H1 (cell line): Measurements from ENCODE around the gene TIFAB. TPM values are rescaled to one million over a fixed set of nuclear protein-coding genes. Genes with fewer than 3 reads are reported as not detected.

Source experiments
- CTCF ChIA-PET: fragments of 300-600 bp; sonication (Branson Sonifier 250); formaldehyde crosslinking; loops from one replicate; lab custom pipeline; 2021; ENCODE audit not compliant: partially characterized antibody; lab: Charles Lee
- POLR2A ChIA-PET: fragments of 300-600 bp; sonication (Branson Sonifier 250); formaldehyde crosslinking; loops from one replicate; lab custom pipeline; 2021; ENCODE audit warnings: inconsistent platforms; ENCODE audit not compliant: partially characterized antibody; lab: Charles Lee
- DNase-seq, 2 experiments: peaks; one replicate each; pipeline versions ENCODE4 v3.0.0 to v3.0.0-alpha.2; 2010 to 2022; ENCODE audit warnings: low spot score in 2 of 2, low read depth in 1 of 2, mixed read lengths in 1 of 2
- FAIRE-seq: peaks from 2 replicates; lab custom pipeline; 2011; peaks lifted over from hg19 to GRCh38; lab: Jason Lieb, UNC
- H2AFZ ChIP-seq: 2 replicates; pipeline ENCODE4 v1.8.1; 2012; ENCODE audit warnings: low read length, inconsistent platforms
- H2AK5ac ChIP-seq: 2 replicates; pipeline ENCODE4 v1.6.1; 2013; ENCODE audit warnings: low read depth, low read length
- H2BK120ac ChIP-seq: replicated peaks from 2 replicates; pipeline ENCODE3; 2013; ENCODE audit warnings: low read depth, low read length, inconsistent platforms
- H2BK12ac ChIP-seq: 2 replicates; pipeline ENCODE4 v1.6.1; 2013; ENCODE audit warnings: low read depth, low read length
- H2BK15ac ChIP-seq: 2 replicates; pipeline ENCODE4 v1.6.1; 2013; ENCODE audit warnings: low read length
- H2BK20ac ChIP-seq: 2 replicates; pipeline ENCODE4 v1.6.1; 2013; ENCODE audit warnings: low read length
- H2BK5ac ChIP-seq: 2 replicates; pipeline ENCODE4 v1.6.1; 2013; ENCODE audit warnings: low read depth, low read length
- H3K14ac ChIP-seq: 2 replicates; pipeline ENCODE4 v1.6.1; 2013; ENCODE audit warnings: inconsistent platforms; ENCODE audit not compliant: insufficient read length
- H3K18ac ChIP-seq: 2 replicates; pipeline ENCODE4 v1.6.1; 2013; ENCODE audit warnings: low read length; ENCODE audit errors: extremely low read depth
- H3K23ac ChIP-seq: 2 replicates; pipeline ENCODE4 v1.6.1; 2013; ENCODE audit warnings: inconsistent platforms; ENCODE audit not compliant: insufficient read length
- H3K23me2 ChIP-seq: 2 replicates; pipeline ENCODE4 v1.6.1; 2013; ENCODE audit warnings: low read depth, low read length
- H3K27ac ChIP-seq: 2 replicates; pipeline ENCODE4 v1.6.1; 2011; ENCODE audit warnings: low read depth, low read length, inconsistent platforms
- H3K27me3 ChIP-seq, 4 experiments: replicated peaks in 1 of 4; 1 replicate in 1 of 4; 2 replicates in 3 of 4; pipeline versions ENCODE4 v1.6.1 to v1.8.1; 2011 to 2013; ENCODE audit warnings: low read length in 3 of 4, mild to moderate bottlenecking in 3 of 4, inconsistent platforms in 2 of 4, mixed read lengths in 2 of 4, moderate library complexity in 1 of 4; ENCODE audit not compliant: control insufficient read depth in 3 of 4, insufficient read depth in 3 of 4; ENCODE audit errors: extremely low read depth in 1 of 4
- H3K36me3 ChIP-seq, 4 experiments: 2 replicates each; pipeline versions ENCODE4 v1.6.1 to v1.8.1; 2011 to 2013; ENCODE audit warnings: mild to moderate bottlenecking in 4 of 4, low read length in 3 of 4, moderate library complexity in 2 of 4, control low read depth in 1 of 4, inconsistent platforms in 1 of 4; ENCODE audit not compliant: insufficient read depth in 4 of 4, control insufficient read depth in 2 of 4
- H3K4ac ChIP-seq: replicated peaks from 2 replicates; pipeline ENCODE3; 2013; ENCODE audit warnings: low read length, low read depth, mixed read lengths, inconsistent platforms; ENCODE audit not compliant: insufficient read length
- H3K4me1 ChIP-seq, 4 experiments: replicated peaks in 1 of 4; 1 replicate in 1 of 4; 2 replicates in 3 of 4; pipeline versions ENCODE4 v1.6.1 to v1.8.1; 2011 to 2013; ENCODE audit warnings: low read length in 3 of 4, inconsistent platforms in 2 of 4, mixed read lengths in 1 of 4; ENCODE audit not compliant: insufficient read depth in 4 of 4, control insufficient read depth in 3 of 4
- H3K4me2 ChIP-seq, 2 experiments: 2 replicates each; pipeline versions ENCODE4 v1.6.1 to v1.8.1; 2011 to 2013; ENCODE audit warnings: low read depth in 2 of 2, low read length in 2 of 2, control low read depth in 1 of 2, inconsistent platforms in 1 of 2, mild to moderate bottlenecking in 1 of 2; ENCODE audit not compliant: insufficient read depth in 1 of 2
- H3K4me3 ChIP-seq, 4 experiments: fragments of 200-600, 300-600 bp in 1 of 4; sonication (generic), shearing (Covaris generic), sonication (Bioruptor Twin) in 1 of 4; 2 replicates each; pipeline versions ENCODE4 v1.5.1 to v1.8.1; 2011 to 2016; ENCODE audit warnings: low read length in 4 of 4, low read depth in 3 of 4, control low read depth in 2 of 4, inconsistent platforms in 2 of 4, mild to moderate bottlenecking in 2 of 4, mixed read lengths in 1 of 4, moderate library complexity in 1 of 4; ENCODE audit not compliant: insufficient read depth in 2 of 4; ENCODE audit errors: extremely low read depth in 1 of 4
- H3K56ac ChIP-seq: replicated peaks from 2 replicates; pipeline ENCODE3; 2013; ENCODE audit warnings: low read depth, mild to moderate bottlenecking, mixed read lengths, low read length, inconsistent platforms; ENCODE audit not compliant: insufficient read length
- H3K79me1 ChIP-seq: 2 replicates; pipeline ENCODE4 v1.6.1; 2013; ENCODE audit warnings: low read depth, low read length, control low read depth
- H3K79me2 ChIP-seq, 2 experiments: 2 replicates each; pipeline versions ENCODE4 v1.6.1 to v1.8.1; 2012 to 2013; ENCODE audit warnings: low read length in 2 of 2, mild to moderate bottlenecking in 2 of 2, inconsistent platforms in 1 of 2; ENCODE audit not compliant: insufficient read depth in 2 of 2, control insufficient read depth in 1 of 2
- H3K9ac ChIP-seq, 4 experiments: replicated peaks in 1 of 4; 1 replicate in 1 of 4; 2 replicates in 3 of 4; pipeline versions ENCODE4 v1.6.1 to v1.8.1; 2011 to 2013; ENCODE audit warnings: low read depth in 3 of 4, low read length in 3 of 4, control low read depth in 2 of 4, mild to moderate bottlenecking in 2 of 4, moderate library complexity in 2 of 4, inconsistent platforms in 1 of 4; ENCODE audit errors: extremely low read depth in 1 of 4
- H3K9me3 ChIP-seq, 2 experiments: 2 replicates each; pipeline versions ENCODE4 v1.6.1 to v1.8.1; 2012 to 2013; ENCODE audit warnings: mild to moderate bottlenecking in 2 of 2, moderate library complexity in 2 of 2, control low read depth in 1 of 2, inconsistent platforms in 1 of 2, low read depth in 1 of 2, low read length in 1 of 2, mixed read lengths in 1 of 2; ENCODE audit not compliant: insufficient read depth in 2 of 2
- H4K20me1 ChIP-seq, 2 experiments: replicated peaks in 1 of 2; 2 replicates each; pipeline versions ENCODE3 to v1.8.1; 2011 to 2013; ENCODE audit warnings: inconsistent platforms in 2 of 2, low read length in 2 of 2, mild to moderate bottlenecking in 1 of 2; ENCODE audit not compliant: insufficient read depth in 2 of 2, control insufficient read depth in 1 of 2
- H4K5ac ChIP-seq: 2 replicates; pipeline ENCODE4 v1.6.1; 2013; ENCODE audit warnings: low read length, low read depth, mixed read lengths, inconsistent platforms; ENCODE audit not compliant: insufficient read length
- H4K8ac ChIP-seq: 2 replicates; pipeline ENCODE4 v1.8.0; 2013; ENCODE audit warnings: mild to moderate bottlenecking, moderate library complexity, low read length, inconsistent platforms; ENCODE audit not compliant: insufficient read depth; ENCODE audit errors: extremely low read depth
- H4K91ac ChIP-seq: replicated peaks from 2 replicates; pipeline ENCODE3; 2013; ENCODE audit warnings: low read length, mixed read lengths, inconsistent platforms; ENCODE audit not compliant: insufficient read length
- ASH2L ChIP-seq: fragments of 200-600, 300-600 bp; sonication (generic); IDR thresholded peaks from one replicate; pipeline ENCODE4 v1.7.1; 2017; ENCODE audit warnings: low read length
- BRCA1 ChIP-seq: IDR thresholded peaks from 2 replicates; pipeline ENCODE4 v1.6.1; 2012; ENCODE audit warnings: low read depth, low read length, improper control_type of control experiment
- EP300 ChIP-seq, 2 experiments: IDR thresholded peaks; 1 replicate in 1 of 2; 2 replicates in 1 of 2; pipeline ENCODE4 v1.6.1; 2011 to 2012; ENCODE audit warnings: low read depth in 2 of 2, low read length in 2 of 2, mild to moderate bottlenecking in 2 of 2, borderline replicate concordance in 1 of 2, inconsistent platforms in 1 of 2, moderate library complexity in 1 of 2
- EZH2 ChIP-seq: fragments of 200-600 bp; sonication (generic); IDR thresholded peaks from 2 replicates; pipeline ENCODE4 v1.7.1; 2012; ENCODE audit warnings: low read depth, mild to moderate bottlenecking, moderate library complexity, low read length, inconsistent platforms; ENCODE audit not compliant: severe bottlenecking
- NRF1 ChIP-seq: IDR thresholded peaks from 2 replicates; pipeline ENCODE4 v1.6.1; 2011; ENCODE audit warnings: mild to moderate bottlenecking, low read depth, low read length, improper control_type of control experiment
- SIRT6 ChIP-seq: IDR thresholded peaks from one replicate; pipeline ENCODE4 v1.7.1; 2012; ENCODE audit warnings: low read length, inconsistent platforms
- SP2 ChIP-seq: IDR thresholded peaks from 2 replicates; pipeline ENCODE4 v1.6.1; 2012; ENCODE audit warnings: mild to moderate bottlenecking, low read length, inconsistent platforms
- SP4 ChIP-seq: IDR thresholded peaks from 2 replicates; pipeline ENCODE4 v1.6.1; 2012; ENCODE audit warnings: low read length, inconsistent platforms
- ZNF274 ChIP-seq: IDR thresholded peaks from 2 replicates; pipeline ENCODE4 v1.7.0; 2012; ENCODE audit warnings: low read length, borderline replicate concordance; ENCODE audit errors: extremely low read depth
- WGBS, 2 experiments: shearing (Covaris generic) in 1 of 2; methylation state at CpG; one replicate each; pipeline versions ENCODE4 v1.1.6 to v1.1.7; 2013 to 2015; ENCODE audit warnings: low lambda C conversion rate in 2 of 2, mixed read lengths in 2 of 2, inconsistent platforms in 1 of 2, low coverage in 1 of 2, missing lambda C conversion rate in 1 of 2; ENCODE audit not compliant: insufficient replicate concordance in 2 of 2, insufficient coverage in 1 of 2, insufficient read length in 1 of 2; ENCODE audit errors: extremely low coverage in 1 of 2, missing lambda C conversion rate in 1 of 2; 5-methylcytosine and 5-hydroxymethylcytosine counted together
- polyA plus RNA-seq, 7 experiments: library from polyadenylated mRNA; depleted of rRNA in 3 of 7; stranded (reverse) in 5 of 7; unstranded in 2 of 7; fragments of >200 nt in 5 of 7; fragments of 200-250 nt in 2 of 7; gene quantifications; 1 replicate in 5 of 7; 2 replicates in 1 of 7; 4 replicates in 1 of 7; pipeline versions ENCODE4 v1.2.1 to v1.2.3, GENCODE V29; 2011 to 2013; ENCODE audit warnings: missing spikeins in 2 of 7, mixed read lengths in 2 of 7
- total RNA-seq: library from RNA; stranded (reverse); fragmentation: NEBNext Ultra II Directional; extraction: Animal tissue kit (Norgen Biotek cat#: 25700); gene quantifications from 2 replicates; pipeline ENCODE4 v1.2.1, GENCODE V29; 2021

The TIFAB gene
- total and polyA plus RNA-seq, 2 of the 8 experiments (the other 6 are each of a cell fraction or from before 2014, with no cell fraction given) = not detected

DNA sequence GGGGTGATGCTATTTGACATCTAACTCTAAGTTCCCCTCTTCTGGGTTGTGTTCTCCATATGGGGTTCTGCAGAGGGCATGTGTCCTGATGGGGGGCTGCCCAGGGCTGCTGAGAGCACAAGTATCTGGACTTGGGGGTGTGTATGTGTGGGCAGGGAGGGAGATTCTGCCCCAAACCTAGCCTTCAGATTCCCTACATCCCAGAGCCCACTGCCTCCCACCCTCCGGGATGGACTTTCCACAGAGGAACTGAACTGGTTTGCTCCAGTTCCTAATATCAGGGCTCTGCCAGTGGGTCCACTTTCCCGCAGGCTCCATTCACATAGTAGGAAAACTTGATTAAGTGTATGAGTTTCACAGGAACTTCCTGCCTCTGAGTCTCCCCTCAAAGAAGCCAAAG lies 16.4 kb upstream of the TIFAB start:
- peaks cover 50 to 79% (median 64%) of the 10 kb centered on the region in 4 experiments for H3K27me3 ChIP-seq
- no peaks in the 10 kb centered on the region for H3K36me3 ChIP-seq
- no peak overlapping the region for H3K27ac ChIP-seq
- no peak overlapping the region for H2AFZ ChIP-seq
- no peak overlapping the region for H3K4me3 ChIP-seq
- H2BK5ac ChIP-seq = no peak overlapping the region
- H3K23me2 ChIP-seq = peaks cover 5% of the 10 kb centered on the region
- CTCF ChIA-PET = interaction anchor here (1.0 to 21.6 kb wide), 8 partner anchors 11 to 99 kb away, joined by 3 to 778 read pairs (median 18); partner anchors contain the start of gene NEUROG1
- H2BK120ac ChIP-seq = no peak overlapping the region
- H3K4ac ChIP-seq = no peak overlapping the region
- H3K4me2 ChIP-seq = no peak overlapping the region
- DNase-seq (no peak), FAIRE-seq (no peak)
- no peak overlapping the region; the same call in 1 of the 2 replicates for H4K8ac ChIP-seq
- H3K4me1 ChIP-seq = peaks cover 0 to 15% (median 8%) of the 10 kb centered on the region in 4 experiments; a peak in 5 of 7 replicates
- H2BK15ac ChIP-seq = no peak overlapping the region
- peaks cover 0 to 12% of the 10 kb centered on the region in 2 experiments for H4K20me1 ChIP-seq
- H4K5ac ChIP-seq = no peak overlapping the region
- no peak overlapping the region for H3K14ac ChIP-seq
- no peak overlapping the region for H3K23ac ChIP-seq
- H3K9ac ChIP-seq = no peak overlapping the region
- no peaks in the 10 kb centered on the region; the same call in 1 of the 2 replicates for H3K79me1 ChIP-seq
- no peak overlapping the region for H3K56ac ChIP-seq
- H2BK20ac ChIP-seq = no peak overlapping the region
- no peaks in the 10 kb centered on the region for H3K79me2 ChIP-seq
- POLR2A ChIA-PET = interaction anchor here (1.4 kb wide), 1 partner anchor 11 kb away, joined by 3 read pairs; no protein-coding TSS in a partner anchor
- no peak overlapping the region for H2AK5ac ChIP-seq
- H4K91ac ChIP-seq = no peak overlapping the region
- H3K9me3 ChIP-seq = no peaks in the 10 kb centered on the region
- no peak overlapping the region for H2BK12ac ChIP-seq
- 81% methylated on average over 2 of the region's 2 CpGs; no CpG with 5 or more reads in 1 of the 2 experiments for WGBS, 2 experiments
- H3K18ac ChIP-seq = no peak overlapping the region
- TF ChIP-seq EP300 (IDR thresholded peaks at IDR 0.05; ENCODE audit: borderline replicate concordance in 1 of 2, low read depth in 2 of 2, low read length in 2 of 2) (no peak), SP2 (no peak), SP4 (no peak), ASH2L (no peak), NRF1 (no peak), EZH2 (no peak), BRCA1 (no peak), ZNF274 (no peak), SIRT6 (no peak)
